GM19395 (cell line): Measurements from ENCODE around the gene LGALSL.

Experiments
- ATAC-seq: cut with Tn5 transposase; IDR thresholded peaks from one replicate; pipeline ENCODE4 v1.9.1; 2021; ENCODE audit warnings: mild to moderate bottlenecking, moderate library complexity; ENCODE audit not compliant: unreplicated experiment

LGALSL gene

GRCh38 chr2:64492272-64492671, 38.3 kb downstream of the LGALSL start:
- no peak for ATAC-seq

- ATAC-seq, result no peak
Measured at GRCh38 chr2:64492821-64493220, 38.9 kb downstream of the LGALSL start.

DNA sequence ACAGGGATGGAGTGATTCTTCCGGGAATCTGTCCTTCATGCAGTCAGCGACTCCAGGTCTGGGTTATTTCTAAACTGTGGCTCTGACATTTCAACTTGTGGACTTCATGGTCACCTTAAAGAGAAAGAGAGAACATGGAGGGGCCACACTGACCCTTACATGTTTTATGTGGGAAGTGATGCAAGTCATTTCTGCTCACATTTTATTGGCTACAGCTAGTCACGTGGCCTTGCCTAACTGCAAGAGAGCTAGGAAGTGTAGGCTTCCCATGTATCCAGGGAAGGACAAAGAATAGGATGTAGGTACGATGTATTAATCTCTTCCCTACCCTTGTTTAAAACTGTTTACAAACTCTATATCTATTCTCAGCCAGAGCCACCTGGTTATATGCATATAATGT, 39.8 kb downstream of the LGALSL start:
- no peak for ATAC-seq

GRCh38 chr2:64498438-64498837, 44.5 kb downstream of the LGALSL start:
- ATAC-seq, result no peak

- ATAC-seq, result no peak
Measured at GRCh38 chr2:64500549-64500948, 46.6 kb downstream of the LGALSL start.

GRCh38 chr2:64501946-64502345, 48.0 kb downstream of the LGALSL start:
- ATAC-seq, result no peak

GRCh38 chr2:64502860-64503259, 48.9 kb downstream of the LGALSL start:
- no peak for ATAC-seq

- no peak for ATAC-seq
Measured at GRCh38 chr2:64504774-64505720, 51.1 kb downstream of the LGALSL start.

GRCh38 chr2:64506686-64507085, 52.7 kb downstream of the LGALSL start:
- ATAC-seq, result no peak
